GM23248 (cell line): ENCODE results near the gene ZNF652.

Experiments
- EZH2 ChIP-seq: fragments of 200-600 bp; sonication (generic); IDR thresholded peaks from 2 replicates; pipeline ENCODE4 v1.6.1; 2018; ENCODE audit warnings: antibody characterized with exemption, mild to moderate bottlenecking; ENCODE audit not compliant: insufficient read depth, poor library complexity, severe bottlenecking
- EZH2phosphoT487 ChIP-seq: fragments of 200-600 bp; sonication (generic); IDR thresholded peaks from 2 replicates; pipeline ENCODE4 v1.6.1; 2018; ENCODE audit warnings: antibody characterized with exemption, moderate library complexity, mild to moderate bottlenecking, low read depth; ENCODE audit not compliant: insufficient read depth

DNA sequence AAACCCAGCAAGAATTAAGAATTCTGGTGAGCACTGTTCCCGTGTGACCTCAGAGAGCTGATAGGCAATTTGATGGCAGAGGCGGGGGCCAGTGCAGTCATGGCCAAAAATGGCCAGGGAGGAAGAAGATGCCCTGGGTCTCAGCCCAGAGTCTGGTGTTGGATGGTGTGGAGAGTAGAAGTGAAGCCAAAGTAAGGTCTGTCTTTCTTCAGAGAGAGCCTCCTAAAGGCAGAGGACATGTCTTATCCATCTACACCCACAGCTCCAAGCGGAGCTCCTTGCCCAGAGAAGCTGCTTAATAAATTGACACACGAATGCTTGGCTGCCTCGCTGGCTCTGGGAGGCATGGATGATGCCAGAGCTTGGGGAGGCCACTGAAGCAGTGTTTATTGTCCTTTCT is 19.7 kb upstream of the ZNF652 start:
- TF ChIP-seq EZH2 = no peak
- TF ChIP-seq EZH2phosphoT487 = no peak
